GM21737 (cell line): ENCODE measurements around the gene ITM2C.

Experiments used
- ATAC-seq: cut with Tn5 transposase; IDR thresholded peaks from one replicate; pipeline ENCODE4 v1.9.1; 2021; ENCODE audit warnings: mild to moderate bottlenecking, moderate library complexity; ENCODE audit not compliant: unreplicated experiment

The ITM2C gene

GRCh38 chr2:230889911-230890601, 25.3 kb downstream of the ITM2C start:
- ATAC-seq = no peak

- ATAC-seq = no peak
These were observed 25.9 kb downstream of the ITM2C start for GRCh38 chr2:230890646-230891045.

GRCh38 chr2:230891064-230891463, 26.3 kb downstream of the ITM2C start:
- ATAC-seq = no peak

- ATAC-seq = no peak
These were observed 26.8 kb downstream of the ITM2C start for GRCh38 chr2:230891509-230891908.

- peak; percentile 62 for ATAC-seq
These were observed 28.6 kb downstream of the ITM2C start for GRCh38 chr2:230893338-230893737.

- no peak for ATAC-seq
These were observed 29.4 kb downstream of the ITM2C start for GRCh38 chr2:230893841-230894781.

- no peak for ATAC-seq
These were observed 31.0 kb downstream of the ITM2C start for GRCh38 chr2:230895536-230896345.

- no peak for ATAC-seq
These were observed 31.8 kb downstream of the ITM2C start for GRCh38 chr2:230896346-230897115.

- ATAC-seq = no peak
These were observed 33.4 kb downstream of the ITM2C start for GRCh38 chr2:230898016-230898712.

- ATAC-seq = no peak
These were observed 34.0 kb downstream of the ITM2C start for GRCh38 chr2:230898713-230899091.

- no peak for ATAC-seq
These were observed 34.5 kb downstream of the ITM2C start for GRCh38 chr2:230899287-230899686.

- no peak for ATAC-seq
These were observed 35.0 kb downstream of the ITM2C start for GRCh38 chr2:230899786-230900185.

GRCh38 chr2:230900336-230900995, 35.7 kb downstream of the ITM2C start:
- ATAC-seq = no peak

- ATAC-seq = no peak
These were observed 36.3 kb downstream of the ITM2C start for GRCh38 chr2:230901006-230901405.

GRCh38 chr2:230902180-230902899, 37.6 kb downstream of the ITM2C start:
- peak; percentile 70 for ATAC-seq

- ATAC-seq = no peak
These were observed 38.7 kb downstream of the ITM2C start for GRCh38 chr2:230903231-230904150.

- ATAC-seq = no peak
These were observed 40.2 kb downstream of the ITM2C start for GRCh38 chr2:230904856-230905447.
